NCI-H82 (cell line): Measurements from ENCODE around the gene SELENOV.

Experiments used
- DNase-seq: peaks from one replicate; lab custom pipeline; 2025; lab: John Stamatoyannopoulos, UW

The SELENOV gene

GRCh38 chr19:39558624-39559117 lies 43.7 kb downstream of the SELENOV start:
- DNase-seq, result no peak

- peak; percentile 84 for DNase-seq
Observed at GRCh38 chr19:39563408-39563807, 48.5 kb downstream of the SELENOV start.

- DNase-seq, result no peak
Observed at GRCh38 chr19:39566064-39566463, 51.1 kb downstream of the SELENOV start.

- no peak for DNase-seq
Observed at GRCh38 chr19:39568604-39569003, 53.7 kb downstream of the SELENOV start.
